Erythroblast (primary cell): ENCODE measurements around the gene VPS72.

Experiments used
- GATA1 ChIP-seq: IDR thresholded peaks from 2 replicates; pipeline ENCODE4 v1.6.1; 2011; ENCODE audit warnings: low read depth, mild to moderate bottlenecking, control low read depth, low read length, moderate library complexity
- POLR2A ChIP-seq: IDR thresholded peaks from 2 replicates; pipeline ENCODE4 v1.6.1; 2011; ENCODE audit warnings: mild to moderate bottlenecking, low read length

DNA sequence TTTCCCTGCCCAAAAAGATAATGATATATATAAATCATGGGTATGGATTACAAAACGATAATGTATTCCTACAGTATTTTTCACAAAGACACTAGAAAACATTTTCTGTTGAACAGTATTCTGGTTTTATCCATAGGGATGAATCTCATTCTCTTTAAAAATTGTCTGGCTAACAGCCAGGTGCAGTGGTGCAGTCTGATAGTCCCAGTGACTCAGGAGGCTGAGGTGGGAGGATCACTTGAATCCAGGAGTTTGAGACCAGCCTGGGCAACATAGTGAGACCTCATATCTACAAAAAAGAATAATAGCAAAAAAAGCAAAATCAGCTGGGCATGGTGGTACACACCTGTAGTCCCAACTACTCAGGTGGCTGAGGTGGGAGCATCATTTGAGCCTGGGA is 31.6 kb upstream of the VPS72 start:
- TF ChIP-seq POLR2A (no peak), GATA1 (no peak)
